HS-27A (cell line): ENCODE results near the gene ANKRD29.
A peak's percentile ranks its signal among the peaks of the same experiment; 100 is the strongest.
"Not testable (repeated sequence)": the region's sequence is repeated elsewhere in the genome, so short reads cannot be mapped to it uniquely, and the experiment has no call there.

ENCODE experiments used
- DNase-seq: peaks from one replicate; pipeline ENCODE4 v3.0.0-alpha.2; 2012; ENCODE audit warnings: low read depth, missing footprints

Gene ANKRD29

GRCh38 chr18:23614891-23615290 is 47.8 kb downstream of the ANKRD29 start:
- DNase-seq: no peak

- no peak for DNase-seq
These were observed 48.3 kb downstream of the ANKRD29 start for GRCh38 chr18:23614413-23614812.

GRCh38 chr18:23613091-23613475 is 49.6 kb downstream of the ANKRD29 start:
- not testable (repeated sequence) for DNase-seq

- no peak for DNase-seq
These were observed 50.1 kb downstream of the ANKRD29 start for GRCh38 chr18:23612434-23613090.

GRCh38 chr18:23609390-23610023 is 53.2 kb downstream of the ANKRD29 start:
- no peak for DNase-seq

- DNase-seq: no peak
These were observed 54.5 kb downstream of the ANKRD29 start for GRCh38 chr18:23608211-23608610.

GRCh38 chr18:23605941-23606340 is 56.8 kb downstream of the ANKRD29 start:
- DNase-seq: no peak

GRCh38 chr18:23599809-23600208 is 62.9 kb downstream of the ANKRD29 start:
- DNase-seq: no peak

- DNase-seq: no peak
These were observed 66.5 kb downstream of the ANKRD29 start for GRCh38 chr18:23596183-23596582.

GRCh38 chr18:23595591-23595990 is 67.1 kb downstream of the ANKRD29 start:
- DNase-seq: no peak

GRCh38 chr18:23593720-23594119 is 69.0 kb downstream of the ANKRD29 start:
- DNase-seq: peak; percentile 49

- no peak for DNase-seq
These were observed 69.8 kb downstream of the ANKRD29 start for GRCh38 chr18:23592911-23593310.

GRCh38 chr18:23591011-23591410 is 71.7 kb downstream of the ANKRD29 start:
- DNase-seq: no peak

GRCh38 chr18:23588836-23589560 is 73.7 kb downstream of the ANKRD29 start:
- DNase-seq: peak; percentile 58

- DNase-seq: no peak
These were observed 75.5 kb downstream of the ANKRD29 start for GRCh38 chr18:23587220-23587642.

- peak; percentile 90 for DNase-seq
These were observed 76.2 kb downstream of the ANKRD29 start, which contains the start of gene NPC1 for GRCh38 chr18:23586249-23587196. TSS of gene NPC1 (minus strand) at chr18:23586506. CDS start at chr18:23586343, 163 bp downstream.

- DNase-seq: no peak
These were observed 76.8 kb downstream of the ANKRD29 start for GRCh38 chr18:23585897-23586248.

GRCh38 chr18:23585007-23585871 is 77.5 kb downstream of the ANKRD29 start:
- no peak for DNase-seq

- DNase-seq: no peak
These were observed 78.4 kb downstream of the ANKRD29 start for GRCh38 chr18:23584019-23584983.
